HepG2 (cell line): ENCODE measurements around the gene NCOA5. TPM values are rescaled to one million over a fixed set of nuclear protein-coding genes. Genes with fewer than 3 reads are reported as not detected.

Experiments used
- ARID2 ChIP-seq: sonication (generic); formaldehyde crosslinking; IDR thresholded peaks from 2 replicates; pipeline ENCODE4 v1.8.1; 2022; ENCODE audit warnings: mild to moderate bottlenecking, missing genetic modification reagents, borderline replicate concordance
- DPF2 ChIP-seq: sonication (generic); formaldehyde crosslinking; IDR thresholded peaks from 2 replicates; pipeline ENCODE4 v1.4.0; 2020; ENCODE audit warnings: mild to moderate bottlenecking, low read depth, missing genetic modification reagents, borderline replicate concordance
- ETV5 ChIP-seq: IDR thresholded peaks from 2 replicates; pipeline ENCODE4 v1.6.1; 2018; ENCODE audit warnings: missing biosample characterization, missing genetic modification reagents, inconsistent platforms, borderline replicate concordance
- HCFC1 ChIP-seq: fragments of 150-350 bp; IDR thresholded peaks from 2 replicates; pipeline ENCODE4 v1.6.1; 2014; ENCODE audit warnings: low read depth, low read length
- HMGA1 ChIP-seq: sonication (generic); formaldehyde crosslinking; conservative IDR thresholded peaks from 2 replicates; pipeline ENCODE4 v1.4.0; 2020; ENCODE audit warnings: missing genetic modification reagents
- JUND ChIP-seq: sonication (generic); formaldehyde crosslinking; IDR thresholded peaks from 2 replicates; pipeline ENCODE4 v1.8.0; 2022; ENCODE audit warnings: mild to moderate bottlenecking, missing genetic modification reagents
- MYNN ChIP-seq: sonication (generic); formaldehyde crosslinking; IDR thresholded peaks from 2 replicates; pipeline ENCODE4 v1.4.0; 2020; ENCODE audit warnings: mild to moderate bottlenecking, low read depth, missing genetic modification reagents
- RARG ChIP-seq: sonication (generic); formaldehyde crosslinking; IDR thresholded peaks from 2 replicates; pipeline ENCODE4 v1.4.0; 2020; ENCODE audit warnings: low read depth, mild to moderate bottlenecking, missing genetic modification reagents
- RFX3 ChIP-seq: IDR thresholded peaks from 2 replicates; pipeline ENCODE4 v1.6.1; 2016; ENCODE audit warnings: missing biosample characterization, missing genetic modification reagents
- SYNCRIP ChIP-seq: fragments of 200-400 bp; formaldehyde crosslinking; IDR thresholded peaks from 2 replicates; pipeline ENCODE4 v1.6.1; 2018; ENCODE audit warnings: mild to moderate bottlenecking, low read depth, low read length; ENCODE audit not compliant: insufficient read depth
- TARDBP ChIP-seq: sonication (generic); formaldehyde crosslinking; IDR thresholded peaks from 2 replicates; pipeline ENCODE4 v1.8.0; 2022; ENCODE audit warnings: mild to moderate bottlenecking, missing genetic modification reagents
- ZNF20 ChIP-seq: sonication (generic); formaldehyde crosslinking; IDR thresholded peaks from 2 replicates; pipeline ENCODE4 v1.4.0; 2020; ENCODE audit warnings: mild to moderate bottlenecking, moderate library complexity, missing genetic modification reagents
- polyA plus RNA-seq, 8 experiments: library from polyadenylated mRNA; depleted of rRNA in 3 of 8; stranded (reverse) in 7 of 8; unstranded in 1 of 8; fragments of >200 nt; fragmentation: Illumina TruSeq in 4 of 8; extraction: Trizol in 4 of 8; gene quantifications; 2 replicates each; pipeline versions ENCODE4 v1.2.1 to v1.2.3, GENCODE V29; 2011 to 2016; ENCODE audit warnings: low read depth in 4 of 8, missing spikeins in 1 of 8, mixed read lengths in 1 of 8; ENCODE audit not compliant: insufficient read depth in 1 of 8
- total RNA-seq, 5 experiments: library from RNA; depleted of rRNA; stranded (reverse); fragments of >200 nt; fragmentation: Illumina TruSeq; extraction: Trizol; gene quantifications; 2 replicates each; pipeline ENCODE4 v1.2.3, GENCODE V29; 2016; ENCODE audit warnings: low read depth in 1 of 5
- TF ChIP-seq, protein P1 (sequence below): sonication (generic); formaldehyde crosslinking; IDR thresholded peaks from 2 replicates; pipeline ENCODE4 v1.9.0; 2021; ENCODE audit warnings: missing genetic modification reagents, borderline replicate concordance
- TF ChIP-seq, protein P2 (sequence below): sonication (generic); formaldehyde crosslinking; IDR thresholded peaks from 2 replicates; pipeline ENCODE4 v1.4.0; 2020; ENCODE audit warnings: low read depth, mild to moderate bottlenecking, missing genetic modification reagents
- TF ChIP-seq, protein P3 (sequence below): fragments of 450-650 bp; IDR thresholded peaks from 2 replicates; pipeline ENCODE4 v1.6.1; 2017
- TF ChIP-seq, protein P4 (sequence below): sonication (generic); formaldehyde crosslinking; IDR thresholded peaks from 2 replicates; pipeline ENCODE4 v1.4.0; 2020; ENCODE audit warnings: missing genetic modification reagents, borderline replicate concordance
- TF ChIP-seq, protein P5 (sequence below): sonication (generic); formaldehyde crosslinking; IDR thresholded peaks from 2 replicates; pipeline ENCODE4 v1.5.1; 2020; ENCODE audit warnings: missing genetic modification reagents, mild to moderate bottlenecking, borderline replicate concordance

NCOA5 gene
- total and polyA plus RNA-seq, 2 of the 13 experiments (the other 11 are each of a cell fraction or from before 2014, with no cell fraction given), result 16.5 to 28.4 TPM

DNA sequence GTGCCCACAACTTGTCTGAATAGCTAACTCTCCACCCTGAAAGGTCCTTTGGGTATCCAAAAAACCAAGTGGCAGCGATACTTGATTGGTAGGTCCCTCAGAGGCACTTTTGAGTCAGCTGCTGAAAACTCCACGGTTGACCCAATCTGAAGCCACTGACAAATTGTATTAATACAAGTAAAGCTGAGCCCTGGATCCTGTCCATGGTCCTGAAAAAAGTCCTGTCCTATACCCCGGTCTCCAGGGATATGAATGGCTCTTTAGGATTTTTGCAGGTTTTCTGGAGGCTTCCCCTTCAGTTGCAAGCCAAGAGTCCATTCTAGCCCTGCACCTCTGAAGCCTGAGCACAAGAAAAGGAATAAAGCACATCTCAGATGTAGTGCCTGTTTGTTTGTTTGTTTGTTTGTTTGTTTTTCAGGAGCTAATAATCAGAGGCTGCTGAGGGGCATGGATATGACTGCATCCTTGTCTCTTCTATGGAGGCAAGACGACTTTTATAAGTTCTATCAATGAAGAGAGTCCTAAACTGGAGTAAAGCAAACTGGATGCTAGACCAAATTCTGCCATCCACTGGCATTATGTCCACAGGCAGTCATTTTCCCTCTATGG lies 62.4 kb downstream of the NCOA5 start (continued):
- TF ChIP-seq, protein P1, sequence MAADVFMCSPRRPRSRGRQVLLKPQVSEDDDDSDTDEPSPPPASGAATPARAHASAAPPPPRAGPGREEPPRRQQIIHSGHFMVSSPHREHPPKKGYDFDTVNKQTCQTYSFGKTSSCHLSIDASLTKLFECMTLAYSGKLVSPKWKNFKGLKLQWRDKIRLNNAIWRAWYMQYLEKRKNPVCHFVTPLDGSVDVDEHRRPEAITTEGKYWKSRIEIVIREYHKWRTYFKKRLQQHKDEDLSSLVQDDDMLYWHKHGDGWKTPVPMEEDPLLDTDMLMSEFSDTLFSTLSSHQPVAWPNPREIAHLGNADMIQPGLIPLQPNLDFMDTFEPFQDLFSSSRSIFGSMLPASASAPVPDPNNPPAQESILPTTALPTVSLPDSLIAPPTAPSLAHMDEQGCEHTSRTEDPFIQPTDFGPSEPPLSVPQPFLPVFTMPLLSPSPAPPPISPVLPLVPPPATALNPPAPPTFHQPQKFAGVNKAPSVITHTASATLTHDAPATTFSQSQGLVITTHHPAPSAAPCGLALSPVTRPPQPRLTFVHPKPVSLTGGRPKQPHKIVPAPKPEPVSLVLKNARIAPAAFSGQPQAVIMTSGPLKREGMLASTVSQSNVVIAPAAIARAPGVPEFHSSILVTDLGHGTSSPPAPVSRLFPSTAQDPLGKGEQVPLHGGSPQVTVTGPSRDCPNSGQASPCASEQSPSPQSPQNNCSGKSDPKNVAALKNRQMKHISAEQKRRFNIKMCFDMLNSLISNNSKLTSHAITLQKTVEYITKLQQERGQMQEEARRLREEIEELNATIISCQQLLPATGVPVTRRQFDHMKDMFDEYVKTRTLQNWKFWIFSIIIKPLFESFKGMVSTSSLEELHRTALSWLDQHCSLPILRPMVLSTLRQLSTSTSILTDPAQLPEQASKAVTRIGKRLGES, result peak; percentile 90
- TF ChIP-seq, protein P2, sequence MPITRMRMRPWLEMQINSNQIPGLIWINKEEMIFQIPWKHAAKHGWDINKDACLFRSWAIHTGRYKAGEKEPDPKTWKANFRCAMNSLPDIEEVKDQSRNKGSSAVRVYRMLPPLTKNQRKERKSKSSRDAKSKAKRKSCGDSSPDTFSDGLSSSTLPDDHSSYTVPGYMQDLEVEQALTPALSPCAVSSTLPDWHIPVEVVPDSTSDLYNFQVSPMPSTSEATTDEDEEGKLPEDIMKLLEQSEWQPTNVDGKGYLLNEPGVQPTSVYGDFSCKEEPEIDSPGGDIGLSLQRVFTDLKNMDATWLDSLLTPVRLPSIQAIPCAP, result no peak
- TF ChIP-seq RARG (CRISPR knock-in tag) (no peak), DPF2 (CRISPR knock-in tag) (no peak), MYNN (CRISPR knock-in tag) (no peak), HCFC1 (no peak), ARID2 (CRISPR knock-in tag) (no peak), ZNF20 (CRISPR knock-in tag) (no peak), ETV5 (CRISPR knock-in tag) (no peak), SYNCRIP (no peak), JUND (no peak), RFX3 (CRISPR knock-in tag) (no peak), TARDBP (CRISPR knock-in tag) (no peak), HMGA1 (CRISPR knock-in tag) (no peak)
- TF ChIP-seq, protein P3, sequence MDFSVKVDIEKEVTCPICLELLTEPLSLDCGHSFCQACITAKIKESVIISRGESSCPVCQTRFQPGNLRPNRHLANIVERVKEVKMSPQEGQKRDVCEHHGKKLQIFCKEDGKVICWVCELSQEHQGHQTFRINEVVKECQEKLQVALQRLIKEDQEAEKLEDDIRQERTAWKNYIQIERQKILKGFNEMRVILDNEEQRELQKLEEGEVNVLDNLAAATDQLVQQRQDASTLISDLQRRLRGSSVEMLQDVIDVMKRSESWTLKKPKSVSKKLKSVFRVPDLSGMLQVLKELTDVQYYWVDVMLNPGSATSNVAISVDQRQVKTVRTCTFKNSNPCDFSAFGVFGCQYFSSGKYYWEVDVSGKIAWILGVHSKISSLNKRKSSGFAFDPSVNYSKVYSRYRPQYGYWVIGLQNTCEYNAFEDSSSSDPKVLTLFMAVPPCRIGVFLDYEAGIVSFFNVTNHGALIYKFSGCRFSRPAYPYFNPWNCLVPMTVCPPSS, result no peak
- TF ChIP-seq, protein P4, sequence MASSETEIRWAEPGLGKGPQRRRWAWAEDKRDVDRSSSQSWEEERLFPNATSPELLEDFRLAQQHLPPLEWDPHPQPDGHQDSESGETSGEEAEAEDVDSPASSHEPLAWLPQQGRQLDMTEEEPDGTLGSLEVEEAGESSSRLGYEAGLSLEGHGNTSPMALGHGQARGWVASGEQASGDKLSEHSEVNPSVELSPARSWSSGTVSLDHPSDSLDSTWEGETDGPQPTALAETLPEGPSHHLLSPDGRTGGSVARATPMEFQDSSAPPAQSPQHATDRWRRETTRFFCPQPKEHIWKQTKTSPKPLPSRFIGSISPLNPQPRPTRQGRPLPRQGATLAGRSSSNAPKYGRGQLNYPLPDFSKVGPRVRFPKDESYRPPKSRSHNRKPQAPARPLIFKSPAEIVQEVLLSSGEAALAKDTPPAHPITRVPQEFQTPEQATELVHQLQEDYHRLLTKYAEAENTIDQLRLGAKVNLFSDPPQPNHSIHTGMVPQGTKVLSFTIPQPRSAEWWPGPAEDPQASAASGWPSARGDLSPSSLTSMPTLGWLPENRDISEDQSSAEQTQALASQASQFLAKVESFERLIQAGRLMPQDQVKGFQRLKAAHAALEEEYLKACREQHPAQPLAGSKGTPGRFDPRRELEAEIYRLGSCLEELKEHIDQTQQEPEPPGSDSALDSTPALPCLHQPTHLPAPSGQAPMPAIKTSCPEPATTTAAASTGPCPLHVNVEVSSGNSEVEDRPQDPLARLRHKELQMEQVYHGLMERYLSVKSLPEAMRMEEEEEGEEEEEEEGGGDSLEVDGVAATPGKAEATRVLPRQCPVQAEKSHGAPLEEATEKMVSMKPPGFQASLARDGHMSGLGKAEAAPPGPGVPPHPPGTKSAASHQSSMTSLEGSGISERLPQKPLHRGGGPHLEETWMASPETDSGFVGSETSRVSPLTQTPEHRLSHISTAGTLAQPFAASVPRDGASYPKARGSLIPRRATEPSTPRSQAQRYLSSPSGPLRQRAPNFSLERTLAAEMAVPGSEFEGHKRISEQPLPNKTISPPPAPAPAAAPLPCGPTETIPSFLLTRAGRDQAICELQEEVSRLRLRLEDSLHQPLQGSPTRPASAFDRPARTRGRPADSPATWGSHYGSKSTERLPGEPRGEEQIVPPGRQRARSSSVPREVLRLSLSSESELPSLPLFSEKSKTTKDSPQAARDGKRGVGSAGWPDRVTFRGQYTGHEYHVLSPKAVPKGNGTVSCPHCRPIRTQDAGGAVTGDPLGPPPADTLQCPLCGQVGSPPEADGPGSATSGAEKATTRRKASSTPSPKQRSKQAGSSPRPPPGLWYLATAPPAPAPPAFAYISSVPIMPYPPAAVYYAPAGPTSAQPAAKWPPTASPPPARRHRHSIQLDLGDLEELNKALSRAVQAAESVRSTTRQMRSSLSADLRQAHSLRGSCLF, result peak; percentile 74; the same call in 1 of the 2 replicates
- TF ChIP-seq, protein P5, sequence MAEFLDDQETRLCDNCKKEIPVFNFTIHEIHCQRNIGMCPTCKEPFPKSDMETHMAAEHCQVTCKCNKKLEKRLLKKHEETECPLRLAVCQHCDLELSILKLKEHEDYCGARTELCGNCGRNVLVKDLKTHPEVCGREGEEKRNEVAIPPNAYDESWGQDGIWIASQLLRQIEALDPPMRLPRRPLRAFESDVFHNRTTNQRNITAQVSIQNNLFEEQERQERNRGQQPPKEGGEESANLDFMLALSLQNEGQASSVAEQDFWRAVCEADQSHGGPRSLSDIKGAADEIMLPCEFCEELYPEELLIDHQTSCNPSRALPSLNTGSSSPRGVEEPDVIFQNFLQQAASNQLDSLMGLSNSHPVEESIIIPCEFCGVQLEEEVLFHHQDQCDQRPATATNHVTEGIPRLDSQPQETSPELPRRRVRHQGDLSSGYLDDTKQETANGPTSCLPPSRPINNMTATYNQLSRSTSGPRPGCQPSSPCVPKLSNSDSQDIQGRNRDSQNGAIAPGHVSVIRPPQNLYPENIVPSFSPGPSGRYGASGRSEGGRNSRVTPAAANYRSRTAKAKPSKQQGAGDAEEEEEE, result no peak
